Activated effector memory CD4-positive, alpha-beta T cell treated with anti-CD3 and anti-CD28 coated beads, Interleukin-2, amount 50 U/mL, for 16 hours (primary cell): Measurements from ENCODE around the gene EGF.
"Not testable (repeated sequence)": the region's sequence is repeated elsewhere in the genome, so short reads cannot be mapped to it uniquely, and the experiment has no call there.

Experiments used
- DNase-seq: peaks from one replicate; pipeline ENCODE4 v3.0.0-alpha.2; 2020

The EGF gene

DNA sequence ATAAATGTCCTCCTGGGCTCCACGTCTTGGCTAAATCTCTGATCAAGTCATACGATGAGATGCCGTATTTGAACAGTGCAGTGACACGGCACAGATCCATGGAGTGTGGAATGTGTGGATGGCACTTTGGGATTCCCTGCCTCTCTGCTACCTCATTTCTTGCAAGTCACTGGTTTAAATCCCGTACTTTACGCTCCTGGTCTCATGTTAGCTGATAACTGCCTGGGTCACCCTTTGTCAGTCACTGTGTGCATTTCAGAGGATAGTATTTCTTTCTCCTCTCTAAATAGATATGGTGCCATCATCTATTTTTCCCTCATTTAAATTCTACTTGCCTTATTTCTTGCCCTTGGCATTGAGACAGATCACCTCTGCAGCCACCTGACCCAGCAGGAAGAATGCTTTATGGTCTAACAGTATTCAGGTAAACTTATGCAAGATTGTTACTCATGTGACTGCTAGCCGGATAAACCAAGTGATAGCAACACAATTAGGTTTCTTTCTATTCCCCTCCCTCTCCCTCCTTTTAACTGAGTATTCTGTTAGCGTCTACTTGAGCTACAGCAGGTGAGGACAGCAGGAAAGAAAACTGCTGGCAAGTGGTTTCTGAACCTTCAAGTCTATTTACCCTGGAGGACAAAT lies 2.8 kb downstream of the EGF start:
- no peak for DNase-seq

DNA sequence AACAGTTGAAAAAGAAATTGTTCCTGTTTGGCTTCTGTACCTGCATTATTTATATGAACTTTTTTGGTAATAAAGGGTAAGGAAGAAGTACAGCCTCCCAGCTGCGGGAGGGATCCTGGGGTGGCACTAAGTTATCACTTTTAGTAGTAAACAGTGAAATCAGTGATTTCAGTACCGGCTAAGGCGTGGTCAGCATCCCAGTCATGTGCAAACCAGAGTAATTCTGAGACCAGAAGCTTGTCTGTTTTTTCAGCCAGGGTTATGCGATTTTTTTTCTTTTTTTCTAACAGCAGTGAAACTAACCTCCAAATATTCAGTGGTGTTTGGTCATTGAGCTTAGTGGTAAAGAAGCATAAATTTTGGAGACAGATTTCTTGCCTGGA lies 3.3 kb downstream of the EGF start:
- no peak for DNase-seq

GRCh38 chr4:109921384-109921808 lies 8.7 kb downstream of the EGF start:
- no peak for DNase-seq

DNA sequence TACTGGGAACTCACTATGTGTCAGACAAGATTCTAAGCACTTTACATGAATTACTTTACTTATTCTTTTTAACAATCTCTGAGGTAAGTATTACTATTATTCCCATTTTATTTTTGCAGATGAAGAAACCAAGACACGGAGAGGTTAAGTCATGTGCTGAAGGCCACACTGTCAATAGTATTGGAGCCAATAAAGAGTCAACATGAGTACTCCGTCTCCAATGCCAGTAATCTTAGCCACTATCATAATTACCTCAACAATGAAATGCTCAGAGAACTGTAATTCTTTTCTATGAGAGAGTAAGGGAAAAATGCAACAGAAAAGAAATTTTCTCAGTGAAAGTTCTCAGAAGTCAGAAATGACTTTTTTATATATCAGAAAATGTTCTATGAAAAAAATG lies 12.7 kb downstream of the EGF start:
- DNase-seq: no peak

DNA sequence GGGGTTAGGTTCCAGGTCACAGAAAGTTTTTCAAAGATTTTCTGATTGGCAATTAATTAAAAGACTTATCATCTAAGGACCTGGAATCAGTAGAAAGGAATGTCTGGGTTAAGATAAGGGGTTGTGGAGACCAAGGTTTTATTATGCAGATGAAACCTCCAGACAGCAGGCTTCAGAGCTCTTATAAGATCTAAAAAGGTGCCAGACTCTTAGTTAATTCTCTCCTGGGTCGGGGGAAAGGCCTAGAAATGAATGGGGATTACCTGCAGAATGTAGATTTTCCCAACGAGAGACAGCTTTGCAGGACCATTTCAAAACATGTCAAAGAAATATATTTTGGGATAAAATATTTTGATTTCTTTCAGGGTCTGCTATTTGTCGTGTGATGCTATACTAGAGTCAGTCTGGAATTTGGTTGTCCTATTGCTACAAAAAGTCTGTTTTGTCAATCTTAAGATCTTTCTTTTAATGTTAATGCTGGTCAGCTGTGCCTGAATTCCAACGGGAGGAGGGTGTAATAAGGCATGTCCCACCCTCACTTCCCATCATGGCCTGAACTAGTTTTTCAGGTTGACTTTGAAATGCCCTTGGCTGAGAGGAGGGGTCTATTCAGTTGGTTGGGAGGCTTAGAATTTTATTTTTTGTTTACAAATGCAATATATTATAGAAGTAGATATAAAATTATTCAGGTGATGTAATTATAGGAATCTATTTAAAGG lies 15.8 kb downstream of the EGF start:
- DNase-seq: no peak

DNA sequence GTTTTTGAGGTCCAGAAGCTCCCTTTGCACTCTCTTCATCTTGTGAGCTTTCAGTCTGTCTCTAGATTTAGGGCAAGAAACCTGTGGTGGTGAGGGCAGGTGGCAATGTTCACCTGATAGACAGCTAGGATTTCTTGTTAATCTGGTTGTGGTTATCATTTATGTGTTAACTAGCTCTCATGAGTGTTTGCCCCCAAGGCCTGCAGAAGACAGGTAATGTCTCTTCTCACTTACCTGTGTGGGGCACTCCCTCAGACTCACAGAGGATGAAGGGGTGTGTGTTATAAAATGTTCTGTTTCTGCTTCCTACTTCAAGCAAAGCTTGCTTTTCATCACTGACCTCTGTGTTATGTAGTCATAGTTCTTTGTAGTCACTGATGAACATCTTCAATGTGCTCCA lies 17.8 kb downstream of the EGF start:
- no peak for DNase-seq

GRCh38 chr4:109930872-109931271 lies 18.2 kb downstream of the EGF start:
- DNase-seq: no peak

DNA sequence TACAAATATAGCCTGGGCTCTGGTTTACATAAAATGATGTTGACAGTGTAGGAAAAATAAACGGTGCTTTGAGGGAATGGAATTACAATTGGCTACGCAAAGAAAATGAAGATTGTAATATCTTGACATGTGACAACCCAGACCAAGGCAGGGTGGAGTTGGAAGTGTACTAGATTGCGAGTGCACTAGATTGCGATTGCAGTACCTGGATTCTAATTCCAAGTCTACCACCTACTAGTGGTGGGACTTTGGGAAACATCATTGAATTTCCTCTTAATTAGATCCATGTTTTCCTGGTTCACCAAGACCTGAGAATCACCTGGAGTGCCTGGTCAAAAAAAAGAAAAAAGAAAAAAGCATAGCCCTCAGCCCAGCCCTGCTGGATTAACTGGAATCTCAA lies 18.6 kb downstream of the EGF start:
- no peak for DNase-seq

DNA sequence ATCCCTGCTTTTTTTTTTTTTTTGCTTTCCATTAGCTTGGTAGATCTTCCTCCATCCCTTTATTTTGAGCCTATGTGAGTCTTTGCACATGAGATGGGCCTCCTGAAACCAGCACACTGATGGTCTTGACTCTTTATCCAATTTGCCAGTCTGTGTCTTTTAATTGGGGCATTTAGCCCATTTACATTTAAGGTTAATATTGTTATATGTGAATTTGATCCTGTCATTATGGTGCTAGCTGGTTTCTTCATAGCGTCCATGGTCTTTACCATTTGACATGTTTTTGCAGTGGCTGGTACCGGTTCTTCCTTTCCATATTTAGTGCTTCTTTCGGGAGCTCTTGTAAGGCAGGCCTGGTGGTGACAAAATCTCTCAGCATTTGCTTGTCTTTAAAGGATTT lies 24.7 kb downstream of the EGF start:
- DNase-seq: not testable (repeated sequence)

- no peak for DNase-seq
Observed at GRCh38 chr4:109939190-109939589, 26.5 kb downstream of the EGF start.

DNA sequence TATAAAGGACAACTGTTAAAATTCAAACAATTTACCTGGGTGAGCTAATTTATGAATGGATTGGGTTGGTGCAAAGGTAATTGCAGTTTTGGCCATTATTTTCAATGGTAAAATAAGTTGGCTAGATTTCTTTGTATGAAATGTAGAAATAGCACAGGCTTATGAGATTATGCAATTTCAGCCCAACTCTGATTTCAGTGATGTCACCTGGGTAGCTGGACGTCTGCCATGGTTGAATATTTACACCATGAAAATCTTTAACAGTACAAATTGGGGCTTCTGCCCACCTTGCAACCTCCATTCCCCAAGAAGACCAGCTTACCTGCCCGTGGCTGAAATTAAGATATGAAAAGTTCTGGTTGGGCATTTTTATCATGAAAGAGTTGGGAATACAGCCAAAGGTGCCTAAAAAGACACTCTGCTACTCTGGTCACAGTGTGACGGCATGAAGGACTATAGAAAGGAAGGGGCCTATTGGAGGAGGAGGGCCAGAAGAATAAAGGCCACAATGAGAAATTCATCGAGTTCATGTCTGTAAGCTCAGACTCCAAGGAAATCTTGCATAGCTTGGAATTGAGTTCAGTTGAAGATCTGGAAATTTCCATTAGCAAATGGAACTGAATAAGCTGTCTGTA lies 29.7 kb downstream of the EGF start:
- DNase-seq: no peak

DNA sequence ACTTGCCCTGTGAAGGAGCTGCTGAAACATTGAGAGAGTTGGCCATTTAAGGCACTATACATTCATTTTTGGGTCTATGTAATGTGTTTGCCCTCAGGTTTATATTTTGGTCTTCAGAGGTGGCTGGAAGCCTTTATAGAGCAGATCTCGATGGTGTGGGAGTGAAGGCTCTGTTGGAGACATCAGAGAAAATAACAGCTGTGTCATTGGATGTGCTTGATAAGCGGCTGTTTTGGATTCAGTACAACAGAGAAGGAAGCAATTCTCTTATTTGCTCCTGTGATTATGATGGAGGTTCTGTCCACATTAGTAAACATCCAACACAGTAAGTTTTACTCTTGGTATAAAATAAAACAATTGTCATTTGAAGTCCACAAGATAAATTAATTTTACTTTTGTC lies 31.1 kb downstream of the EGF start:
- no peak for DNase-seq

DNA sequence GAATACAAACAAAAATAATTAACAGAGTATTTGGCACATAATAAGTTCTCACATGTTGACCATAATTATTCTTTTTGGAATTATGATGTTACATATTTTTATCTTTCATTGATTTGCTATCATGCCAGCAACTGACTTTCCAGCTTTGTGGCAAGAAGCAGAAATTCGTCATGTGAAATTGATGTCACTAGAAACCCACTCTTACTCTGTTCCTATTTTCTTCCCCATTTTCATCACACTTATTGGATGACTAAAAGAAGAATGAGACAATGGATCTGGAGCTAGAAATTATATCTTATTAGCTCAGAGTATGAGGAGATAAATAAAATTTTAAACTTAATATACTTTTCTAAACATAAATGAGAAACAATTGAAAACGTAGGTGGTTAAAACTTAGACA lies 31.9 kb downstream of the EGF start:
- DNase-seq: no peak

DNA sequence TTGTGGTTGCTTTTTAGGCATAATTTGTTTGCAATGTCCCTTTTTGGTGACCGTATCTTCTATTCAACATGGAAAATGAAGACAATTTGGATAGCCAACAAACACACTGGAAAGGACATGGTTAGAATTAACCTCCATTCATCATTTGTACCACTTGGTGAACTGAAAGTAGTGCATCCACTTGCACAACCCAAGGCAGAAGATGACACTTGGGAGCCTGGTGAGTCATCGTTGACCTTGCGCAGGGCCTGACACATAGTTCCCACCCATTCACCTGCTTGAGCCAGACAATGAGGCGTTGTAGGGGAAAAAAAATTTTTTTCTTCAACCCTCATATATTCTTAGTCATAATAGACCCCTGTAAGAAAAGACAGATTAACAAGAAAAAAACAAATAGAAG lies 32.4 kb downstream of the EGF start:
- DNase-seq: peak; percentile 65

GRCh38 chr4:109946120-109946519 lies 33.4 kb downstream of the EGF start:
- no peak for DNase-seq

DNA sequence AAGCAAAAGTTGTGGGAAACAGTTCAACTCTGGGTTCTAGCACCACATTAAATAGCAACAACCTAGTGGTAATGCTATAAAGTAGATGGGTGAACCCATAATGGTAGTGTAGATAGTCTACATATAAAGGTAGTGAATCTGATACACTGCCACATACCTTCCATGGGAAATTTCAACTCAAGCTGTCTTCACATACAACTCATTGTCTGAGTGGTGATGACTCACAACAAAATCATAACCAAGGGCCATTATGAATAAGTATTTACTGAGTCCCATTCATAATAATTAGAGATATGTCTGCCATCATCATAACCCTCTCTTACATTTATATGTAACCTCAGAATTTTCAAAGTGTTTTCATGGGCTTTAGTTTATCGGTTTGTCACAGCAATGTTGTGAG lies 34.8 kb downstream of the EGF start:
- DNase-seq: no peak

DNA sequence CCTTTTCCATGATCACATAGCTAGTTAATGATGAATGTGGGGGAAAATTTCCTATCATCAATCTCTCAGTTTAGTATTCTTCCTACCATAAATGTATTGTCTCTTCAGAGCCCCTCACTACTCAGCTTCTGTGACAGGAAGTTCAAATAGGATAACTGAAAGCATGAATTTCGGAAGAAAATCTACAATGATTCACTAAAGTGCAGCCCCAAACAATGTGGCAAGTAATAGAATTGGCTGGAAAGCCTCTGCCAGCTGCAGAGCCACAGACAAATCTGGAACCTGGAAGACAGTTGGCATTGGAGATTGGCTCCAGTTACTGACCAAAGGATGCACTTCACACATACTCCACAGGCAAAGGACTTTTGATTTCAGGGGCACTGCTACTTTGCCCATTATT lies 35.2 kb downstream of the EGF start:
- no peak for DNase-seq

DNA sequence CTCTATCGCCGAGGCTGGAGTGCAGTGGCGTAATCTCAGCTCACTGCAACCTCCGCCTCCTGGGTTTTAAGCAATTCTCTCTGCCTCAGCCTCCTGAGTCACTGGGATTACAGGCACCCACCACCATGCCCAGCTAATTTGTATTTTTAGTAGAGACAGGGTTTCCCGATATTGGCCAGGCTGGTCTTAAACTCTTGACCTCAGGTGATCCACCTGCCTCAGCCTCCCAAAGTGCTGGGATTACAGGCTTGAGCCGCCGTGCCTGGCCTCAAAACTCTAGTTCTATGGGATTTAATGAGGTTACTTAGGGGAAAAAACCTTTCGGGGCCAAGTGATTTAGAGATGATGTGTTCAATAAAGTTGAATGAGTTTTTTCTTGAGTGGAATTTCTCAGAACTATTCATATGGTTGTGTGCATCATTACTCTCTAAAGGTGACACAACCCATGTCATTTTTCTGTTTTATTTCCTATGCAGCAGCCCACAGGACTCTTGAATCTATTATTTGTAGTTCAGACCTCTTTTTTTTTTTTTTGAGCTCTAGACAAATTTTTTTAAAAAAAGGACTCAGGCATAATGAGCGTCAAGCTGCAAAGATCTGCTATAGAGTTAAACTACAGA lies 36.5 kb downstream of the EGF start:
- DNase-seq: not testable (repeated sequence)

GRCh38 chr4:109952612-109953011 lies 39.9 kb downstream of the EGF start:
- no peak for DNase-seq

DNA sequence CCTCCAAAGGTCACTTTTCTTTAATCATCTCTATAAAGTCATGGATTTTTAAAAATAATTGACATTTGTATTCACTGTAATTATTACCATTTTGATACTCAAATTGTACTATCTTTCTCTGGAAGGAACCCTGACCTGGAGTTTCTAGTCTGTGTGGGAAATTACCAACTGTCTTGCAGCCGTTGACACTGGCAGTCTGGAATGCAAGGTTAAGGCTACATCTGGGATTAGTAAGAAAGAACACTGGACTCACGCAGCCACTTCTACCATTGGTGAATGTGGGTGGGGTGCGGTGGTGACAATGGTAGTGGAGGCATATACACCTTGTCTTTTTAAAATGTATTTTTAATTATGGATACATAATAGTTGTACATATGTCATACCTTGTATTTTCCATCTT lies 40.9 kb downstream of the EGF start:
- DNase-seq: no peak

- DNase-seq: no peak
Observed at GRCh38 chr4:109955146-109955545, 42.5 kb downstream of the EGF start.

GRCh38 chr4:109957227-109957626 lies 44.5 kb downstream of the EGF start:
- DNase-seq: no peak

GRCh38 chr4:109959195-109959594 lies 46.5 kb downstream of the EGF start:
- DNase-seq: no peak

DNA sequence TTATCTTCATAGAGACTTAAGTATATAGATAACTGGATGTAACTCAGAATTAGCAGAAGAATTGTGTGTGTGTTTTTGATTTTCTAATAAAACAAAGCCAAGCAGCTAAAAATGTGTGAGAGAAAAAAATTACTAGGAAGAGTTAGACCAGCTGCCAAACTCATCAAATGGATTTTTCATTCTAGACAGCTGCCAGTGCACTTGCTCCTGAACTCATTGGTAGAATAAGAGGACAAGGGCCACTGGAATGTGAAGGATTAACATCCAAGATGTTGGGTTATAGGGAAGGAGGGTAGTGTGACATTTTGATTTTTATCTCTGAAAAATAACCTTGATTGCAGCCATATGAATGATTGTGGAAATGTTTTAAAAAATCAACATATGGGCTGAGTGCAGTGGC lies 49.7 kb downstream of the EGF start:
- DNase-seq: no peak
